ENCODE data around the gene NBAS. TPM values are rescaled to one million over a fixed set of nuclear protein-coding genes. Genes with fewer than 3 reads are reported as not detected.

NBAS gene
- total RNA-seq, 1 experiment from 2014 or later: 32.5 TPM

- no peak overlapping the region for H2BK5ac ChIP-seq (ENCODE audit: insufficient read length, low read length)
- H3K9me3 Mint-ChIP-seq: no peaks in the 10 kb centered on the region
- H3K79me1 ChIP-seq (ENCODE audit: insufficient read depth, low read depth, low read length, poor library complexity, severe bottlenecking): no peaks in the 10 kb centered on the region
Observed at GRCh38 chr2:15162620-15163019, 398.5 kb downstream of the NBAS start.

More at GRCh38 chr2:15162620-15163019, 398.5 kb downstream of the NBAS start:
- WGBS (ENCODE audit: extremely low coverage, insufficient read length, low lambda C conversion rate): no CpG with 5 or more reads among the region's 3 CpGs
- Histone ChIP-seq H3K27me3 (ENCODE audit: insufficient read depth, low read length) (no peaks in the 10 kb centered on the region), H3K27ac (ENCODE audit: insufficient read length, low read depth, low read length) (no peak overlapping the region), H4K8ac (replicated peaks; ENCODE audit: insufficient read length, low read depth, low read length) (no peak overlapping the region), H4K5ac (ENCODE audit: insufficient read length, low read depth, low read length) (no peak overlapping the region), H3K23ac (ENCODE audit: insufficient read length, low read depth, low read length) (no peak overlapping the region), H2BK15ac (ENCODE audit: low read depth, low read length) (no peak overlapping the region), H3K4me1 (ENCODE audit: insufficient read depth, low read length) (no peaks in the 10 kb centered on the region; the same call in 1 of the 2 replicates), H3K79me2 (ENCODE audit: insufficient read depth, low read length) (no peaks in the 10 kb centered on the region), H3K14ac (ENCODE audit: insufficient read depth, low read length) (no peak overlapping the region), H3K56ac (ENCODE audit: insufficient read length, low read depth, low read length) (no peak overlapping the region), H3T11ph (ENCODE audit: low read length) (no peak overlapping the region), H3K9ac (ENCODE audit: extremely low read depth, insufficient read length, low read length) (no peak overlapping the region), H4K20me1 (ENCODE audit: control insufficient read depth, insufficient read depth, insufficient read length) (no peaks in the 10 kb centered on the region), H3K4me2 (ENCODE audit: insufficient read depth, insufficient read length, low read length) (no peak overlapping the region), H2AFZ (ENCODE audit: low read length) (no peak overlapping the region), H2BK20ac (ENCODE audit: low read depth, low read length, poor library complexity, severe bottlenecking) (no peak overlapping the region), H2BK12ac (ENCODE audit: insufficient read length, low read depth, low read length) (no peak overlapping the region), H2BK120ac (ENCODE audit: low read depth, low read length, poor library complexity, severe bottlenecking) (no peak overlapping the region), H3K4ac (ENCODE audit: low read depth, low read length) (no peak overlapping the region), H3K18ac (ENCODE audit: insufficient read length, low read depth, low read length) (no peak overlapping the region), H4K91ac (ENCODE audit: insufficient read length, low read depth, low read length) (no peak overlapping the region), H3K23me2 (ENCODE audit: insufficient read length, low read depth, low read length, poor library complexity, severe bottlenecking) (no peaks in the 10 kb centered on the region), H3K9me3 (ENCODE audit: control insufficient read depth, low read depth, low read length) (no peaks in the 10 kb centered on the region), H2AK5ac (ENCODE audit: insufficient read length, low read length) (no peak overlapping the region)
- Mint-ChIP-seq H3K27ac (no peak overlapping the region), H3K4me1 (peaks cover 34 to 38% of the 10 kb centered on the region in 2 experiments), H3K27me3 (ENCODE audit: low read depth) (no peaks in the 10 kb centered on the region), H3K36me3 (ENCODE audit: insufficient read depth in 1 of 3, low read depth in 3 of 3) (no peaks in the 10 kb centered on the region; a peak in 1 of 7 replicates), H3K4me3 (no peak overlapping the region)
- no peak for DNase-seq
- no peak for TF ChIP-seq CTCF (conservative IDR thresholded peaks at IDR 0.05)
